Thyroid gland (tissue), 4 donors: Measurements from ENCODE around the gene HOXC6.

Experiments
- CTCF ChIP-seq, 6 experiments: fragments of 200-600 bp in 3 of 6; fragments of 450-650 bp in 3 of 6; sonication (generic) in 3 of 6; IDR thresholded peaks; one replicate each; pipeline ENCODE4 v1.5.1; 2016 to 2019; ENCODE audit warnings: antibody characterized with exemption in 6 of 6, mild to moderate bottlenecking in 2 of 6, inconsistent platforms in 1 of 6, moderate library complexity in 1 of 6
- POLR2A ChIP-seq, 2 donors: fragments of 450-650 bp; IDR thresholded peaks; one replicate each; pipeline ENCODE4 v1.6.1; 2017; ENCODE audit warnings: antibody characterized with exemption in 2 of 2, mild to moderate bottlenecking in 2 of 2, moderate library complexity in 1 of 2

GRCh38 chr12:54052438-54053002 lies 24.3 kb downstream of the HOXC6 start:
- TF ChIP-seq CTCF (IDR thresholded peaks at IDR 0.05), result no peak
- no peak for TF ChIP-seq POLR2A (IDR thresholded peaks at IDR 0.05)
